Stimulated activated CD8-positive, alpha-beta memory T cell treated with anti-CD3 and anti-CD28 coated beads, Interleukin-2, amount 100 ng/mL, for 1 hour (primary cell): Measurements from ENCODE around the gene ANO2.
"Not testable (repeated sequence)": the region's sequence is repeated elsewhere in the genome, so short reads cannot be mapped to it uniquely, and the experiment has no call there.

ENCODE experiments used
- DNase-seq, 2 donors: peaks; one replicate each; pipeline ENCODE4 v3.0.0-alpha.2; 2020; ENCODE audit warnings: low read depth in 2 of 2

Gene ANO2

DNA sequence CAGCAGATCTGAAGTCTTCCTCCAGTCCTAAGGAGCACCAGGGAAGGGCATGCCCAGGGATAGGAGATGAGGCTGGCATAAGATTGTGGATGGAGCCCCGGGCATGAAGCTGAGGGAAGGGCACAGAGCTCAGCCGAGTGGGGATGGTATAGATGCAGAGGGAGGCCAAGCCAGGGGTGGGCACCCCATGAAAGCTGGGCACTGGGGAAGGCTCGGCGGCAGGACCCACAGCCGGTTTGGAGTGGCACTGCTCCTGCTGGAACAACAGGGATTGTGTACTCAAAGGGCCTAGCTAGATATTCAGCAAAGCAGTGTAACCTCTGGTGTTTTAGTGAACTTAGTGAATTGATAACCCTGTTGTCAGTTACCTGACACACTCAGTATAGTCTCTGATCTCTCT, 396.0 kb downstream of the ANO2 start:
- DNase-seq: no peak

- DNase-seq: no peak
Observed at GRCh38 chr12:5548152-5548943, 396.7 kb downstream of the ANO2 start.

GRCh38 chr12:5546616-5547015, 398.4 kb downstream of the ANO2 start:
- no peak for DNase-seq

DNA sequence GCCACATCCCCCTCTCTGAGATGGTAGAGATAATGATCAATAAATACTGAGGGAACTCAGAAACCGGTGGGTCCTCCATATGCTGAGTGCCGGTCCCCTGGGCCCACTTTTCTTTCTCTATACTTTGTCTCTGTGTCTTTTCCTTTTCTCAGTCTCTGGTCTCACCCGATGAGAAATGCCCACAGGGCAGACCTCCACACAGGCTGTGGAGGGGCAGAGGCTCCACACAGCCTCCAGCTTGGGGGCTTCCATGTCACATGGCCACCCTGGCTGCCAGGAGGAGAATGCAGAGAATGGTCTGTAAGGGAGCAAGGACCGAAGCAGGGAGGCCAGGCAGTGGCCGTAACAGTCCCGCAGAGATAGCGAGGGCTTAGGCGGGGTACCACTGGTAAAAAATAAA, 407.3 kb downstream of the ANO2 start:
- DNase-seq: no peak

DNA sequence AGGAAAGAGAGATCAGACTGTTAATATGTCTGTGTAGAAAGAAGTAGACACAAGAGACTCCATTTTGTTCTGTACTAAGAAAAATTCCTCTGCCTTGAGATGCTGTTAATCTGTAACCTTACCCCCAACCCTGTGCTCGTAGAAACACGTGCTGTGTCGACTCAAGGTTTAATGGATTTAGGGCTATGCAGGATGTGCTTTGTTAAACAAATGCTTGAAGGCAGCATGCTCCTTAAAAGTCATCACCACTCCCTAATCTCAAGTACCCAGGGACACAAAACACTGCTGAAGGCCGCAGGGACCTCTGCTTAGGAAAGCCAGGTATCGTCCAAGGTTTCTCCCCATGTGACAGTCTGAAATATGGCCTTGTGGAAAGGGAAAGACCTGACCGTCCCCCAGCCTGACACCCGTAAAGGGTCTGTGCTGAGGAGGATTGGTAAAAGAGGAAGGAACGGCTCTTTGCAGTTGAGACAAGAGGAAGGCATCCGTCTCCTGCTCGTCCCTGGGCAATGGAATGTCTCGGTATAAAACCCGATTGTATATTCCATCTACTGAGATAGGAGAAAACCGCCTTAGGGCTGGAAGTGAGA, 407.9 kb downstream of the ANO2 start:
- DNase-seq: not testable (repeated sequence)

DNA sequence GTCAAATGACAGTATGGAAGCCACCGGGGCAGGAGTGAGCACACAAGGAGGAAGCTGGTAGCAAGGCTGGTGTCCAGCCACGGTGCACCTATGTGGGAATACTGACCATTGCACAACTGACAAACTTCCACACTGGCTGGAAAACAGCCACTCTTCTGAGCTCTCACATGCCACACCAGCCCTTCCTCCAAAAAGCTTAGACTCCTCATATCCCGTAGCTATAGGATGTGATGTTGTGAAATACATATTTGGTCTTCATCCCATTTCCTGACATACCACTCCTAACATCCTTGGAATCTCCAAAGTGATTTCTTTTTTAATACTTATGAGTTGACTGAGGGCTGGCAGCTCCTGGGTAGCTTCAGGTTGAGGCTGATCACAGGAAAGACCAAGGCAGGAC, 409.5 kb downstream of the ANO2 start:
- no peak for DNase-seq

DNA sequence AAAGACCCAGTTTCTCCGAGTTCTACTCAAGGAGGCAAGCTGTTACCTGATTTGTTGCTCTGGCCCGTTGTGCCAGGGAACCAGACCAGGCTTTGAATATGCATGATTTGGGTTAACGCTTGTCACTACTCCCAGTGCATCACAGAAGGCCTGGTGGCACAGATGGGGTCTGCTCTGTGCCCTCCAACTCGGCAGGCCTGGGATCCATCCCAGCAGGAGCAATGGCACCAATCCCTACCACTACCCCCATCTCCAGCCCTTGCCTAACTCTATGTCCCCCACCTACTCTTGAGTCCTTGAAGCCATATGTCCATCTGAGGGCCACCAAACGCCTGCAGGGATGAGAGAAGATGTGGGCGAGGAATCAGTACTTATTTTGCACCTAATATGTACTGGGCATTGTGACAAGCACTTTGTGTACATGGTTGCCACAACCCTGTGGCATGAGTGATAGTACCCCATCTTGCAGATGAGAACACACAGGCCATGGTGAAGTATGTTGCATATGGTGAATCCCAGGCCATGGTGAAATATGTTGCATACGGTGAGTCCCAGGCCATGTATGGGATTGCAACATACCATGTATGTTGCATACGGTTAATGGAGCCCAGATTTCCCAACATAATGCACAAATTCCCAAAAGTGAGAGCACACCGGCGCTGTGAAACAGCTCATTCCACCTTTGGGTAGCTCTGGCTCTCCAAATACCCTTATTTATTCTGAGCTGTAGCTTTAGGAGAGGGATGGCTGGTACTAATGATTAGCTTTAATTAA, 410.4 kb downstream of the ANO2 start:
- DNase-seq: no peak

DNA sequence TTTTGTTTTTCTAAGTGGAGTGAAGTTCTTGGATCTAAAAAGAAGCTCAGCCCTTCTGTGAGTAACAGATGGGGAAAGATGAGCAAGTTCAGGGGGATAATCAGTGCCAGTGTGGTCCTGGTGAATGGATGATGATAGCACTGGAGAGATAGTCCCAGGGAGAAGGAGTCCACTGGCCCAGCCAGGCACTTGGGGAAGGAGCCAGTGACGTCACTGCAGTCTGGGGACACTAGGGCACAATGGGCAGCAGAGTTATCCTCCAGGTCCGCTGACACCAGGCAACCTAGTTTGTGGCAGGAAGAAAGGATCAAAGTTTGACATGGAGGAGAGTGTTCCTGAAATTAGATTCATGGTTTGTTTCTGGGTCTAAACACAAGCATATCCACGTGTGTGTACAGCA, 411.7 kb downstream of the ANO2 start:
- DNase-seq: no peak

DNA sequence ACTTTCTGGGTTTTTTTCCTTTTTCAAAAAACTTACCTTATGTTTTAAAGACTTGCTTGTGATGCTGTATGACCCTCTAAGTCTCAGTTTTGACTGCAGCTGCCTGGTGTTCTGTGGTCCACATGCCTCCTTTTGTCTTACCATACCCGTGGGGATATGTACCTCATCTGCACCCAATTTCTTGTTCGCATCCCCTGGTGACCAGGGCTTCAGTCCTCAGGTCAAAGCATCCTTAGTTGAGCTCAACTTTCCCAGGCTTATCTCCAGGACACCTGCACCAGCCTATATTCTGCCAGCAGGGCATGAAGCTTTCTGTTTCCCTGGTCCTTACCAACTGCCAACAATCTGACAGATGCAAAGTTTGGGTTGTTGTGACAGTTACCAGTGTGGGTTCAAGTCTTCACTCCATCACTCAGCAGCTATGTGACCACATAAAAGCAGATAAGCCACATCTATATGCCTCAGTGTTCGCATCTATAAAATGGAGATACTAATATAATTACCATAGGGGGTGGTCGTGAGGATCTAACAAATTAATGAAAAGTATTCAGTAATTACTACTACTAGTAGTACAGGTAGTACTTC, 419.2 kb downstream of the ANO2 start:
- no peak for DNase-seq

DNA sequence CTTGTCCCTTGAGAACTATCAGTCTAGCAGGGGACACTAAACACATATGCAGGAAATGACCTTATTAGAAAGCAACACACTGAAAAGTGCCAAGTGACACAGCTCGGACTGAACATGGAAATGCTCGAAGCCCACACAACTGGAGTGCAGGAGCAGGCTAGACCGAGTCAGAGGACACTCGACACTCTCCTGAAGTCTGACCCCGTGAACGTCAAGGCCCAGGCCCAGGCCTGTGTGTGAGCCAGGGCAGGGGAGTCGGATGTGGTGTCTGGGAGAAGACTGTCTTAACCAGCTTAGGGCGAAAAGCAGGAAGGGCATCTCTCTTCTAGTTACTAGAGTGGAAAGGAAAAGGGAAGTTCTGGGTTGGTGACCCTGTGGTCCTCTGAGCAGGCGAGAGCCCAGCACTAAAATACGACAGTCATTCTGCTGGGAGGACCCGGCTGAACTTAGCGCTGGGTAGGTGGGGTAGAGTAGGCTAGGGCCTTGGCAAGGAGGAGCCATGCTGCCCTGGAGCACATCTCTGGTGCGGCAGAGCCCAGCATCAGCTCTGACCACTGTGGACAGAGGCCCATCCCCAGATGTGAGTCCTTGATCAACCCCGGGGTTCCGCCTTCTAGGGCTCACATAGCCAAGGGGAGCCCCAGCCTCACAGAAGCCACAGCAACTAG, 420.2 kb downstream of the ANO2 start:
- DNase-seq: no peak

DNA sequence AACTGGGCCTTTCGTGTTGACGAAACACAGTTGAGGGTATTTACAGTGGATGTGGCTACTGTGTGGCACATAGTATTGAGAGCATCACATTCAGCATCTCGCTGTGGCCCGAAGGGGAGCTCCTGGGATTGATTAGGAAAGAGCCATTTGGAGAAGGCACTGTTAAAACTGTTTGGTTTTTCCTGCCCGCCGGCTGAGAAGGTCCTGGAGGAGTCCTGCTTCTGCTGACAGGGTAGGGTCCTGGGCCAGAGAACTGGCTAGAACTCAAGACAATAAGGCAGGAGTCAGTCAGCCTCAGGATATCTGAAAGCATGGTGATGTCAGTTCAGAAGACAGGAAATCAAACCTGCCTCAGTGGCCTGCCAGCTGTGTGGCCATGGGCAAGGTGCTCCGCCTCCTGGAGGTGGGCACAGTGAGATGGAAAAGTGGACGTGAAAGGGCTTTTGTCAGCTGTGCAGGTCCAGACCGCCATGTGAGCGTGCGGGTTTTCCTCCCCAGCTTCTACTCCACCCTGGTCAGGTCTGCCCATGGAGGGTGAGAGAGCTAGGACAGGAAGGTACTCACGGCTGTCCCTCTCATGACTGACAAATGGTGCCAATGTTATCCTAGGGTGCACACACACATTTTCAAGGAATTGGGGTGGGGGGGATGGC, 420.8 kb downstream of the ANO2 start:
- no peak for DNase-seq

DNA sequence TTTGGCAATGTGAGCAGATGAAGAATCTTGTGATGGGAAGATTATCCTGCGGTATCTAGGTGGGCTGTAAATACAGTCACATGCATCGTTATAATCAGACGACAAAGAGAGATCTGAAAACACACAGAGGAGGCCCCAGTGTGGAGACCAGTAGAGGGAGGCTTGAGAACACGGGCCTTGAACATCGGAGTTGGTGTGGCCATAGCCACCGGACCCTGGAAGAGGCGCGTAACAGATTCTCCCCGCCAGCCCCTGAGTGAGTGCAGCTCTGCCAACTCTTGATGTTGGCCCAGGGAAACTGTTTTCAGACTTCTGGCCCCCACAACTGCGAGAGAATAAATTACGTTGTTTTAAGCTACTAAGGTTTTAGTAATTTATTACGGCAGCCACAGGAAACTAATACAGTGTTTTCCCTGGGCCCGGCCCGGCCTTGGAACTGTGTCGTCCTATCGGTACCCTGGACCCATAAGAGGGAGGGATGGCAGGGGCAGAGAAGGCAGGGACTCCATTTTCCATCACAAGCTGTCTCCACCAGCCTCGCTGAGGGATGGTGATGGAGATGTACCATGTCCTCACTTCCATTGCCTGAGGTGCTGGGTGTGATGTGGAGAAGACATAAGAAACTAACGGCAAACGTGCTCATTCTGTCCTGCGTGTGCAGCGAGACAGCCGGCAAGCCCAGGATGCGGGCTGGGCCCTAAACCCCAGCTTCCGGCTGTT, 421.5 kb downstream of the ANO2 start:
- no peak for DNase-seq

DNA sequence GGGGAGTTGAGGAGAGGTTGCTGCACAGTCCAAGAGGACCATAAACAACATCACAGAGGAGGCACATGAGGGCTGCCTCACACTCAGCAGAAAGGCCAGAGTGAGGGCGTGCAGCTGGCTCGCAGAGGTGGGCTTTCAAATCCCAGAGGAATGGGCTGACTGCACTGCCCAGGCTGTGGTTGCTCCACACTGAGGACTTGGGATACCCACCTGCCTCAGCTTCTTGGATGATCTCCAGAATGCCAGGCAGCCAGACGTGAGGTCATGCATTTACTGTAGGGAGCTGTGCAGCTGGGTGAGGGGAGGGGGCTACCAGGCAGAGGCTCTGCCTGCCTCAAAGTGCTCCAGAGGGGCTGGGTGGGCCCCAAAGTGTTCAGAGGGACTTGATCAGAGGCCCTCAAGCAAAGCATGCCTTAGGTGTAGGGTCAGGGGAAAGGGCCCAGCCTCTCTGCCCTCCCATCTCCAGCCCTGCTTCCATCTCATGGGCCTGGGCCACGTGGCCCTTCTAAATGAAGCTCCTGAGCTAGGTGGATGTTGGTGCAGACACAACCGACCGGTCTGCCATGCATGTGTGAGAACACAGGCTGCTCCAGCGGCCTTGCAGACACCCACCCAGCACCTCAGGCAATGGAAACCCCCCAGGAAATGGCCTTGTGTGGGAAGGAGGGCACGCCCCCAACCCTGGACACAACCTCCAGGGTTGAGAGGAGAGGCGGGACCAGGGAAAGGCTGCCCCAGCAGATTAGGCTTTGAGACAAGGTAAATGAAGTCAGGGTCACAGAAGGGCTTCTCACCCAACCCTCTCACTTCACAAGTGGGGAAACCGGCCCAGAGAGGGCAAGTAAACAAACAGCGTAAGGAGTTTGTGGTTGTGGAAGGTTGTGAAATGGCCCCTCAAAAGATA, 422.4 kb downstream of the ANO2 start:
- no peak for DNase-seq

GRCh38 chr12:5521456-5522325, 423.4 kb downstream of the ANO2 start:
- DNase-seq: no peak

GRCh38 chr12:5520831-5521230, 424.2 kb downstream of the ANO2 start:
- DNase-seq: no peak

- DNase-seq: no peak
Observed at GRCh38 chr12:5520037-5520436, 425.0 kb downstream of the ANO2 start.

DNA sequence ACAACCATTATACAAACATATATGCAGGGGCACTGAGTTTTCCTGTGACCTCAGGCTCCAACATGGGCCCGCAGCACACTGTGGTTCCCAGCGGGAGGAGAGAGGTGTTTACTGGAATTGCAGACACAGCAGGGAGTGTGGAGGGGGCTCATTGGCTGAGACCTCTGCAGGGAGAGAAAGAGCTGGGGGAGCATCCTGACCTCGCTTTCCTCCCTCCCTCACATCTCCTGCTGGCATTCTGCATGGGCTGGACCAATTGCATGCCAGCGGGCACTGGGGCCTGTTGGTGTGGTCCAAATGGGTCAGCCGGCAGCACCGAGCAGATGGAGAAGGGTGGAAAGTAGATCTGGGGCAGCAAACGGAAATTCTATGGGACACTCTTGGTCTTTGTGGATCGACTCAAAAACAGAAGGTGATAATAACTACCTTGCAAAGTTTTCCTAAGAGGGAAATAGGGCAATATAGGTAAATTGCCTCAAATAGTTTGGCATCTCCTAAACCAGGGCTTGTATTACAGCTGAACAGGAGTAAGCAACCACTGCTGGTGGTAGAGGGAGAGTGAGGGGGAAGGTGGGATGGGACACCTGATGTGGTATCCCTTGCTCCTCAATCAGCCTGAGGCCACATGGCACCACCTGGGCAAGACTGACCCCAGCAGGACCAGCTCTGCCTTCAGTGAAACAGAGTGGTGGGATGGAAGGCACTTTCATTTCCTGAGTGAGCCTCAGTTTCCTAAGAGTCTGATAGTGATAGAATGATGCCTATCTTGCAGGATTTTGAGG, 426.3 kb downstream of the ANO2 start:
- no peak for DNase-seq
